Panc1 (cell line): ENCODE results near the gene MRPL22. TPM values are rescaled to one million over a fixed set of nuclear protein-coding genes. Genes with fewer than 3 reads are reported as not detected.

Source experiments
- ATAC-seq: fragments of 200-7000 bp; cut with Tn5 transposase; 2 replicates; pipeline ENCODE4 v1.9.1; 2020; ENCODE audit warnings: mild to moderate bottlenecking, moderate library complexity
- BruUV-seq: library from RNA; stranded (reverse); fragments of 400-500 nt; replicated peaks from 2 replicates; lab custom pipeline; 2021; lab: Mats Ljungman, UMichigan
- CTCF ChIA-PET: fragments of 300-600 bp; sonication (Branson Sonifier 250); formaldehyde crosslinking; loops from one replicate; lab custom pipeline; 2022; ENCODE audit warnings: antibody characterized with exemption; lab: Charles Lee
- POLR2A ChIA-PET: fragments of 300-600 bp; sonication (Branson Sonifier 250); formaldehyde crosslinking; loops from one replicate; lab custom pipeline; 2022; ENCODE audit warnings: antibody characterized with exemption; lab: Charles Lee
- DNase-seq: peaks from one replicate; pipeline ENCODE4 v3.0.0-alpha.2; 2010; ENCODE audit warnings: low read depth, low spot score
- H3K27ac ChIP-seq: 2 replicates; pipeline ENCODE4 v1.5.1; 2011; ENCODE audit warnings: mild to moderate bottlenecking, low read length, inconsistent platforms
- H3K27me3 ChIP-seq: fragments of 200-500 bp; sonication (Bioruptor generic); 2 replicates; pipeline ENCODE4 v1.6.0; 2014; ENCODE audit warnings: low read length, inconsistent platforms; ENCODE audit not compliant: control insufficient read depth, insufficient read depth
- H3K36me3 ChIP-seq: fragments of 200-500 bp; sonication (Bioruptor generic); 2 replicates; pipeline ENCODE4 v1.5.1; 2014; ENCODE audit warnings: inconsistent platforms, mild to moderate bottlenecking, low read length, moderate library complexity; ENCODE audit not compliant: control insufficient read depth, insufficient read depth
- H3K4me1 ChIP-seq: 2 replicates; pipeline ENCODE4 v1.5.1; 2011; ENCODE audit warnings: inconsistent platforms, mild to moderate bottlenecking, low read length, moderate library complexity; ENCODE audit not compliant: control insufficient read depth, insufficient read depth
- H3K4me3 ChIP-seq, 2 experiments: 2 replicates each; pipeline ENCODE4 v1.5.1; 2011 to 2012; ENCODE audit warnings: low read depth in 2 of 2, low read length in 2 of 2, mild to moderate bottlenecking in 2 of 2, inconsistent platforms in 1 of 2, moderate library complexity in 1 of 2
- H3K9me3 ChIP-seq: fragments of 200-500 bp; sonication (Bioruptor generic); 2 replicates; pipeline ENCODE4 v1.5.1; 2014; ENCODE audit warnings: low read depth, mild to moderate bottlenecking, inconsistent platforms, low read length, moderate library complexity; ENCODE audit not compliant: control insufficient read depth, insufficient read depth
- POLR2AphosphoS5 ChIP-seq: IDR thresholded peaks from 2 replicates; pipeline ENCODE4 v1.6.1; 2012; ENCODE audit warnings: mild to moderate bottlenecking, low read depth, low read length, moderate library complexity
- SIN3A ChIP-seq: IDR thresholded peaks from 2 replicates; pipeline ENCODE4 v1.6.1; 2012; ENCODE audit warnings: low read depth, mild to moderate bottlenecking, low read length, moderate library complexity, borderline replicate concordance; ENCODE audit not compliant: insufficient read depth
- TCF7L2 ChIP-seq: IDR thresholded peaks from 2 replicates; pipeline ENCODE4 v1.6.1; 2011; ENCODE audit warnings: mild to moderate bottlenecking, low read depth, low read length, inconsistent platforms
- in situ Hi-C: cut with HindIII; loops from 2 replicates; pipeline ENCODE4 v1.10.0; 2016; ENCODE audit warnings: low sequenced_read_pairs, low pct_unique_long_range_greater_than_20kb
- intact Hi-C: fragments of 100-400 bp; cut with micrococcal nuclease; formaldehyde crosslinking; loops from one replicate; pipeline ENCODE4 v1.10.0; 2022; ENCODE audit not compliant: unreplicated experiment
- total RNA-seq: library from RNA; stranded (reverse); gene quantifications from one replicate; pipeline ENCODE4 v1.2.1, GENCODE V29; 2021; ENCODE audit not compliant: unreplicated experiment
- TF ChIP-seq, protein P1 (sequence below): fragments of 450-650 bp; IDR thresholded peaks from 2 replicates; pipeline ENCODE4 v1.5.1; 2017; ENCODE audit warnings: mild to moderate bottlenecking
- TF ChIP-seq, protein P2 (sequence below), 2 experiments: IDR thresholded peaks; 2 replicates each; pipeline ENCODE4 v1.6.1; 2011 to 2012; ENCODE audit warnings: low read depth in 2 of 2, control low read depth in 1 of 2, low read length in 1 of 2, mild to moderate bottlenecking in 1 of 2, moderate library complexity in 1 of 2; ENCODE audit not compliant: insufficient read depth in 1 of 2

MRPL22 gene
- total RNA-seq, 1 experiment from 2014 or later, result 61.5 TPM

DNA sequence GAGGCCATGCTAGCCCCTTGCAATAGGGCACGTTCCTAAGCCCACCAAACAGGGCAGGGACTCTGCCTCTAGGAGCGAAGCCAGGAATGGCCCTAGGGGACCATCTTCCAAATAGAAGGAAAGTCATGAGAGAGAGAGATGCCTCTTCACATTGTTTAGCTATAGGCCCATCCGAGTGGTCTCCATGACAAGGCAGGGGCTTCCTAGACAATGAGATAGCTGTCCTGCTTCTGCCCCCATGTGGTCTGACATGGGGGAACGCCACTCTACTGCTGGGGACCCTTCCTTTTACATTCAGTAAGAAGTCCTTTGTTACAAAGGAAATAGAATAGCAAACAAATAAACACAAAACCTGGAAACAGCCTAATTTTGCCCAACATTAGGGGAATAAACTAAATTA, 54.8 kb downstream of the MRPL22 start:
- intact Hi-C loops, result no loop called here
- H3K9me3 ChIP-seq, result no peaks in the 10 kb centered on the region
- TF ChIP-seq, protein P1, sequence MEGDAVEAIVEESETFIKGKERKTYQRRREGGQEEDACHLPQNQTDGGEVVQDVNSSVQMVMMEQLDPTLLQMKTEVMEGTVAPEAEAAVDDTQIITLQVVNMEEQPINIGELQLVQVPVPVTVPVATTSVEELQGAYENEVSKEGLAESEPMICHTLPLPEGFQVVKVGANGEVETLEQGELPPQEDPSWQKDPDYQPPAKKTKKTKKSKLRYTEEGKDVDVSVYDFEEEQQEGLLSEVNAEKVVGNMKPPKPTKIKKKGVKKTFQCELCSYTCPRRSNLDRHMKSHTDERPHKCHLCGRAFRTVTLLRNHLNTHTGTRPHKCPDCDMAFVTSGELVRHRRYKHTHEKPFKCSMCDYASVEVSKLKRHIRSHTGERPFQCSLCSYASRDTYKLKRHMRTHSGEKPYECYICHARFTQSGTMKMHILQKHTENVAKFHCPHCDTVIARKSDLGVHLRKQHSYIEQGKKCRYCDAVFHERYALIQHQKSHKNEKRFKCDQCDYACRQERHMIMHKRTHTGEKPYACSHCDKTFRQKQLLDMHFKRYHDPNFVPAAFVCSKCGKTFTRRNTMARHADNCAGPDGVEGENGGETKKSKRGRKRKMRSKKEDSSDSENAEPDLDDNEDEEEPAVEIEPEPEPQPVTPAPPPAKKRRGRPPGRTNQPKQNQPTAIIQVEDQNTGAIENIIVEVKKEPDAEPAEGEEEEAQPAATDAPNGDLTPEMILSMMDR, result 0 out of 2 replicates have a peak, but pooled peaks have one; percentile 10
- TF ChIP-seq, protein P2, sequence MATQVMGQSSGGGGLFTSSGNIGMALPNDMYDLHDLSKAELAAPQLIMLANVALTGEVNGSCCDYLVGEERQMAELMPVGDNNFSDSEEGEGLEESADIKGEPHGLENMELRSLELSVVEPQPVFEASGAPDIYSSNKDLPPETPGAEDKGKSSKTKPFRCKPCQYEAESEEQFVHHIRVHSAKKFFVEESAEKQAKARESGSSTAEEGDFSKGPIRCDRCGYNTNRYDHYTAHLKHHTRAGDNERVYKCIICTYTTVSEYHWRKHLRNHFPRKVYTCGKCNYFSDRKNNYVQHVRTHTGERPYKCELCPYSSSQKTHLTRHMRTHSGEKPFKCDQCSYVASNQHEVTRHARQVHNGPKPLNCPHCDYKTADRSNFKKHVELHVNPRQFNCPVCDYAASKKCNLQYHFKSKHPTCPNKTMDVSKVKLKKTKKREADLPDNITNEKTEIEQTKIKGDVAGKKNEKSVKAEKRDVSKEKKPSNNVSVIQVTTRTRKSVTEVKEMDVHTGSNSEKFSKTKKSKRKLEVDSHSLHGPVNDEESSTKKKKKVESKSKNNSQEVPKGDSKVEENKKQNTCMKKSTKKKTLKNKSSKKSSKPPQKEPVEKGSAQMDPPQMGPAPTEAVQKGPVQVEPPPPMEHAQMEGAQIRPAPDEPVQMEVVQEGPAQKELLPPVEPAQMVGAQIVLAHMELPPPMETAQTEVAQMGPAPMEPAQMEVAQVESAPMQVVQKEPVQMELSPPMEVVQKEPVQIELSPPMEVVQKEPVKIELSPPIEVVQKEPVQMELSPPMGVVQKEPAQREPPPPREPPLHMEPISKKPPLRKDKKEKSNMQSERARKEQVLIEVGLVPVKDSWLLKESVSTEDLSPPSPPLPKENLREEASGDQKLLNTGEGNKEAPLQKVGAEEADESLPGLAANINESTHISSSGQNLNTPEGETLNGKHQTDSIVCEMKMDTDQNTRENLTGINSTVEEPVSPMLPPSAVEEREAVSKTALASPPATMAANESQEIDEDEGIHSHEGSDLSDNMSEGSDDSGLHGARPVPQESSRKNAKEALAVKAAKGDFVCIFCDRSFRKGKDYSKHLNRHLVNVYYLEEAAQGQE (IDR thresholded peaks at IDR 0.05; ENCODE audit: insufficient read depth in 1 of 2, low read depth in 2 of 2, low read length in 1 of 2), result no peak
- H3K36me3 ChIP-seq, result no peaks in the 10 kb centered on the region
- in situ Hi-C loops, result no loop called here
- H3K4me3 ChIP-seq, result no peak overlapping the region
- no TSS peak for BruUV-seq
- H3K27me3 ChIP-seq, result no peaks in the 10 kb centered on the region
- no peaks in the 10 kb centered on the region; the same call in 1 of the 2 replicates for H3K4me1 ChIP-seq
- ATAC-seq (no peak), DNase-seq (no peak)
- ChIA-PET POLR2A (no interaction called here), CTCF (no interaction called here)
- H3K27ac ChIP-seq, result no peak overlapping the region

DNA sequence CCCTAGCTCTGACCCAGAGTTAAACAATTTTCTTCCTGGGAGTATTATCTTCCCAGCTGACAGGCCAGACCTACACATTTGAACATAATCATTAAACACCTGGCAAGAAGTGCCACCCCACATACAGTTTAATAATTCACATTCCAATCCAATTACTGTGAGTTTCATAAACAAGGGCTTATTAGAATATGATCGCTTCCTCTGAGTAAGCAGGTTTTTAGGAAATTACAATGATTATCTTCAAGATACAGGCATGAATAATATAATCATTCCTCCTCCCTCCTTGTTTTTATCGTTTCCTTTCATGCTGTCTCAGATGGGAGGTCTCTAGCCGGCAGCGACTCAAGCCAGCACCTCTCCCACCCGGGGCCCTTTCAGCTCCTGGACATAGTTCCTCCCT, 56.9 kb downstream of the MRPL22 start:
- no peaks in the 10 kb centered on the region for H3K9me3 ChIP-seq
- H3K4me1 ChIP-seq, result no peaks in the 10 kb centered on the region; the same call in 1 of the 2 replicates
- DNase-seq (no peak), ATAC-seq (no peak)
- BruUV-seq, result no TSS peak
- no peak overlapping the region for H3K27ac ChIP-seq
- no peak overlapping the region for H3K4me3 ChIP-seq
- TF ChIP-seq, protein P1, result no peak
- TF ChIP-seq TCF7L2 (no peak), SIN3A (no peak), POLR2AphosphoS5 (no peak)
- TF ChIP-seq, protein P2 (IDR thresholded peaks at IDR 0.05; ENCODE audit: insufficient read depth in 1 of 2, low read depth in 2 of 2, low read length in 1 of 2), result no peak
- no peaks in the 10 kb centered on the region for H3K27me3 ChIP-seq
- H3K36me3 ChIP-seq, result no peaks in the 10 kb centered on the region
- ChIA-PET CTCF (no interaction called here), POLR2A (no interaction called here)
- intact Hi-C loops, result no loop called here
- in situ Hi-C loops, result no loop called here
